Brain microvascular endothelial cell (primary cell): ENCODE results near the gene CLSTN3.
"Not testable (repeated sequence)": the region's sequence is repeated elsewhere in the genome, so short reads cannot be mapped to it uniquely, and the experiment has no call there.

Experiments
- DNase-seq: peaks from one replicate; pipeline ENCODE4 v3.0.0-alpha.2; 2020
- H3K27ac ChIP-seq: fragments of 250-450 bp; sonication (Bioruptor Pico); 2 replicates; pipeline ENCODE4 v1.5.1; 2020; ENCODE audit warnings: mild to moderate bottlenecking, moderate library complexity
- H3K27me3 ChIP-seq: fragments of 250-450 bp; sonication (Bioruptor Pico); replicated peaks from 2 replicates; pipeline ENCODE4 v1.5.1; 2020; ENCODE audit warnings: mild to moderate bottlenecking
- H3K36me3 ChIP-seq: fragments of 250-450 bp; sonication (Bioruptor Pico); replicated peaks from 2 replicates; pipeline ENCODE4 v1.5.1; 2020; ENCODE audit warnings: mild to moderate bottlenecking
- H3K4me3 ChIP-seq: 2 replicates; pipeline ENCODE4 v1.5.1; 2011; ENCODE audit warnings: low read depth, mild to moderate bottlenecking, control low read depth, low read length, moderate library complexity
- CTCF ChIP-seq: IDR thresholded peaks from 2 replicates; pipeline ENCODE4 v1.5.1; 2011; ENCODE audit warnings: low read depth, mild to moderate bottlenecking, moderate library complexity, low read length, control low read depth, inconsistent platforms; ENCODE audit errors: missing control alignments
- in situ Hi-C: cut with HindIII; loops from 2 replicates; pipeline ENCODE4 v1.10.0; 2017; ENCODE audit warnings: low sequenced_read_pairs, low pct_ligation_motif_present

CLSTN3 gene

GRCh38 chr12:7101047-7101693 is 29.0 kb upstream of the CLSTN3 start:
- H3K36me3 ChIP-seq = no peaks in the 10 kb centered on the region
- no peak overlapping the region for H3K4me3 ChIP-seq
- peak; percentile 18 for DNase-seq
- in situ Hi-C loops = no loop called here
- no peak for TF ChIP-seq CTCF
- H3K27me3 ChIP-seq = no peaks in the 10 kb centered on the region
- no peak overlapping the region for H3K27ac ChIP-seq

DNA sequence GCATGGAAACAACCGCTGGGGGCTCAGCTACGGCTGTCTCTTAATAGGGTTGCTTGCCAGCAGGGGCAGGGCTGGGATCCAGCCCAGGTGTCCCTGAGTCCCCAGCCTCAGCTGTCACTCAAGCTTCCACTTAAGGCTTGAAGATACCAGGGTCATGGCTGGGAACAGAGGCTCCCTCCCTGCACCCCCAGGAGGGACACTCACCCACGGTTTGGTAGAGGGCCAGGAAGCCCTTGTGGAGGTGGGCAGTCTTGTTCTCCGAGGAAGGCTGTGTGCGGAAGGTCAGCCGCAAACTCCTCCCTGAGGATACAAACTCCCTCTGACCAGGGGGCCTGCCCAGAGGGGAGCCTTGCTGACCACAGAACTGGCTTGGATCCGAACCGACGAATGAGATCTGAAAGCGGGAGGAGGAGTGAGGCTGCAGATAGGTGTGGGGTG is 28.5 kb upstream of the CLSTN3 start:
- H3K27ac ChIP-seq = no peak overlapping the region
- no peak for DNase-seq
- in situ Hi-C loops = no loop called here

DNA sequence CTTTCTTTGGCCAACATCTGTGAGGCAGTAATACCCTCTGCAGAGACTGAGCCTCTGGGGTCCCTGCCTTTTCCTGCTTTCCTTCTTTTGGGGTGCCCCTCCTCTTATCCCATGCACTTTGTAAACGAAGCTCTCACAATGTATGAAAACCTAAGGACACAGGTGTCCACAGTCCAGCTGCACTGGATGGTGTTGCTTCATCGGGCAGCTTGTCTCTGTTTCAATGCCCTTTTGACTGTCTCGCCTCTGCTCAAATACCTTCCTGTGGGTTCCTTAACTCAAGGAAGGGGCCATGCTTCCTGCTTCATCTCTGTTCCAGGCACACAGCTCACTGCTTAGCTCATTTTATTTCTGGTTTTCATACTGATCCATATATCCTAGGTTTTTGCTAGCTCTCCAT is 27.6 kb upstream of the CLSTN3 start:
- in situ Hi-C loops = no loop called here
- no peak for DNase-seq
- Histone ChIP-seq H3K27me3 (no peaks in the 10 kb centered on the region), H3K36me3 (no peaks in the 10 kb centered on the region), H3K4me3 (no peak overlapping the region), H3K27ac (no peak overlapping the region)
- no peak for TF ChIP-seq CTCF

More for the DNA sequence above, 28.5 kb upstream of the CLSTN3 start:
- no peaks in the 10 kb centered on the region for H3K27me3 ChIP-seq
- H3K4me3 ChIP-seq = no peak overlapping the region
- H3K36me3 ChIP-seq = no peaks in the 10 kb centered on the region
- no peak for TF ChIP-seq CTCF

- no peaks in the 10 kb centered on the region for H3K27me3 ChIP-seq
- no peak overlapping the region for H3K27ac ChIP-seq
- no peaks in the 10 kb centered on the region for H3K36me3 ChIP-seq
- DNase-seq = no peak
- in situ Hi-C loops = no loop called here
- no peak for TF ChIP-seq CTCF
- H3K4me3 ChIP-seq = no peak overlapping the region
Measured at GRCh38 chr12:7103837-7104584, 26.2 kb upstream of the CLSTN3 start.

DNA sequence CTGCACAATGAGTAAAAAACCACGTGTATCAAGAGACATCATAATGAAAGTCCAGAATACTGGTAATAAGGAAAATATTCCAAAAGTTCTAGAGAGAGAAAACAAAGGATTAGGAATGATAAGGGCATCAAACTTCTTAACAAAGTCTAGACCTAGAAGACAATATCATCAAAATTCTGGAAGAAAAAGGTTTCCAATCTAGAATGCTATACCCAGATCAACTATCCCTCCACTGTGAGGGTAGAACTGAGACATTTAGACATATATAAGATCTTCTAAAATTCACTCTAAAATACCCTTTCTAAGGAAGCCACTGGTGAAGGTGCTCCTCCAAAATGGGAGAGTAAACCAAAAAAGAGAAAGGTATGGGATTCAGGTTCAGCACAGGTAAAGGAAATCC is 24.1 kb upstream of the CLSTN3 start:
- DNase-seq = no peak
- H3K4me3 ChIP-seq = no peak overlapping the region
- no peaks in the 10 kb centered on the region for H3K36me3 ChIP-seq
- no peak for TF ChIP-seq CTCF
- no peak overlapping the region for H3K27ac ChIP-seq
- in situ Hi-C loops = no loop called here
- no peaks in the 10 kb centered on the region for H3K27me3 ChIP-seq

- H3K4me3 ChIP-seq, H3K36me3 ChIP-seq, in situ Hi-C loops, H3K27me3 ChIP-seq, DNase-seq, H3K27ac ChIP-seq: not testable (repeated sequence)
Measured at GRCh38 chr12:7107181-7107580, 23.0 kb upstream of the CLSTN3 start.
